Measurements from ENCODE around the gene CDK19.

CDK19 gene

DNA sequence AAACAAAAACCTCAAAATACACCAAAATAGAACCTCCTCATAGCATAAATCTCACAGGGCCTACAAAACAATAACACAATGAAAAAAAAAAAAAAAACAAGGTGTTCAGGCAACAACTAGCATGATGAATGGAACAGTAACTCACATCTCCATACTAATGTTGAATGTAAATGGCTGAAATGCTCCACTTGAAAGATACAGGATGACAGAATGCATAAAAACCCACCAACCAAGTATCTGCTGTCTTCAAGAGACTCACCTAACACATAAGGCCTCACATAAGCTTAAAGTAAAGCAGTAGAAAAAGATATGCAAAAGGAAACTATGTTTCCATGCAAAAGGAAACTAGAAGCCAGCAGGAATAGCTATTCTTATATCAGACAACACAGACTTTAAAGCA lies 121.3 kb downstream of the CDK19 start:
- H3F3A ChIP-seq (ENCODE audit: insufficient read depth, low read length): no peaks in the 10 kb centered on the region
- H3K4me1 ChIP-seq (ENCODE audit: low read length): no peaks in the 10 kb centered on the region
- H3K4me3 ChIP-seq (ENCODE audit: low read length): no peak overlapping the region
- no peaks in the 10 kb centered on the region for H3K79me2 ChIP-seq (ENCODE audit: low read length)
- H3K9me2 ChIP-seq (replicated peaks; ENCODE audit: insufficient read depth, low read length): no peaks in the 10 kb centered on the region
- no peaks in the 10 kb centered on the region for H4K20me1 ChIP-seq (ENCODE audit: insufficient read depth, low read length)
- no peak overlapping the region for H3K9ac ChIP-seq (ENCODE audit: low read length)
- H2AFZ ChIP-seq (ENCODE audit: low read length): no peak overlapping the region
- no peaks in the 10 kb centered on the region for H3K36me3 ChIP-seq (replicated peaks; ENCODE audit: insufficient read depth, low read length)
- H3K9me3 ChIP-seq (replicated peaks; ENCODE audit: insufficient read depth, low read length): no peaks in the 10 kb centered on the region
- TF ChIP-seq EZH2 (optimal IDR thresholded peaks at IDR 0.05; ENCODE audit: low read depth, low read length): no peak
- TF ChIP-seq, protein P1, sequence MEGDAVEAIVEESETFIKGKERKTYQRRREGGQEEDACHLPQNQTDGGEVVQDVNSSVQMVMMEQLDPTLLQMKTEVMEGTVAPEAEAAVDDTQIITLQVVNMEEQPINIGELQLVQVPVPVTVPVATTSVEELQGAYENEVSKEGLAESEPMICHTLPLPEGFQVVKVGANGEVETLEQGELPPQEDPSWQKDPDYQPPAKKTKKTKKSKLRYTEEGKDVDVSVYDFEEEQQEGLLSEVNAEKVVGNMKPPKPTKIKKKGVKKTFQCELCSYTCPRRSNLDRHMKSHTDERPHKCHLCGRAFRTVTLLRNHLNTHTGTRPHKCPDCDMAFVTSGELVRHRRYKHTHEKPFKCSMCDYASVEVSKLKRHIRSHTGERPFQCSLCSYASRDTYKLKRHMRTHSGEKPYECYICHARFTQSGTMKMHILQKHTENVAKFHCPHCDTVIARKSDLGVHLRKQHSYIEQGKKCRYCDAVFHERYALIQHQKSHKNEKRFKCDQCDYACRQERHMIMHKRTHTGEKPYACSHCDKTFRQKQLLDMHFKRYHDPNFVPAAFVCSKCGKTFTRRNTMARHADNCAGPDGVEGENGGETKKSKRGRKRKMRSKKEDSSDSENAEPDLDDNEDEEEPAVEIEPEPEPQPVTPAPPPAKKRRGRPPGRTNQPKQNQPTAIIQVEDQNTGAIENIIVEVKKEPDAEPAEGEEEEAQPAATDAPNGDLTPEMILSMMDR (IDR thresholded peaks at IDR 0.05; ENCODE audit: low read length): no peak
- no peak for TF ChIP-seq EZH2phosphoT487 (IDR thresholded peaks at IDR 0.05; ENCODE audit: low read length)
- DNase-seq: no peak
- H3K27me3 ChIP-seq (replicated peaks; ENCODE audit: insufficient read depth, low read length): no peaks in the 10 kb centered on the region
- no peak overlapping the region for H3K4me2 ChIP-seq (ENCODE audit: low read depth, low read length)
- H3K27ac ChIP-seq (ENCODE audit: low read length): no peak overlapping the region

DNA sequence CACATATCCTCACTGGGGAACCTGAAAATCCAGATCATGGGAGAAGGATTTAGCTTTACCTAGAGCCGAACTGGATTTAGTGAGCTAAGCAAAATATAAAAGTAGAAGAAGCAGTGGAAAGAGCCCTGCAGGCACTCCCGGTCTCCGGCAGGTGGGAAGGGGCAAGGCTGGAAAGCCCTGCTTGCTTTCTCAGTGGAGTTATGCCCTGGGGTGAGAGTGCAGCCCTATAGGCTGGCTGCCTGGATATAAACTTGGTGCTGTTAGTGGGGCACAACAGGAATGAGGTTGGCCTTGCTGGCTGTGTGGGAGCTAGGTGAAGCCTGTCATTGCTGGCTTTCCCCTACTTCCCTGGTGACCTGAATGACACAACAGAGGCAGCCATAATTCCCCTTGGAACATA lies 122.0 kb downstream of the CDK19 start:
- H2AFZ ChIP-seq (ENCODE audit: low read length): no peak overlapping the region
- H4K20me1 ChIP-seq (ENCODE audit: insufficient read depth, low read length): no peaks in the 10 kb centered on the region
- H3K36me3 ChIP-seq (replicated peaks; ENCODE audit: insufficient read depth, low read length): no peaks in the 10 kb centered on the region
- DNase-seq: no peak
- no peaks in the 10 kb centered on the region for H3K9me2 ChIP-seq (replicated peaks; ENCODE audit: insufficient read depth, low read length)
- no peaks in the 10 kb centered on the region for H3K79me2 ChIP-seq (ENCODE audit: low read length)
- no peak overlapping the region for H3K9ac ChIP-seq (ENCODE audit: low read length)
- H3K27ac ChIP-seq (ENCODE audit: low read length): no peak overlapping the region
- H3K9me3 ChIP-seq (replicated peaks; ENCODE audit: insufficient read depth, low read length): no peaks in the 10 kb centered on the region
- H3K4me3 ChIP-seq (ENCODE audit: low read length): no peak overlapping the region
- TF ChIP-seq, protein P1 (IDR thresholded peaks at IDR 0.05; ENCODE audit: low read length): no peak
- TF ChIP-seq EZH2phosphoT487 (IDR thresholded peaks at IDR 0.05; ENCODE audit: low read length) (no peak), EZH2 (optimal IDR thresholded peaks at IDR 0.05; ENCODE audit: low read depth, low read length) (no peak)
- no peaks in the 10 kb centered on the region for H3K4me1 ChIP-seq (ENCODE audit: low read length)
- H3F3A ChIP-seq (ENCODE audit: insufficient read depth, low read length): no peaks in the 10 kb centered on the region
- no peak overlapping the region for H3K4me2 ChIP-seq (ENCODE audit: low read depth, low read length)
- no peaks in the 10 kb centered on the region for H3K27me3 ChIP-seq (replicated peaks; ENCODE audit: insufficient read depth, low read length)

DNA sequence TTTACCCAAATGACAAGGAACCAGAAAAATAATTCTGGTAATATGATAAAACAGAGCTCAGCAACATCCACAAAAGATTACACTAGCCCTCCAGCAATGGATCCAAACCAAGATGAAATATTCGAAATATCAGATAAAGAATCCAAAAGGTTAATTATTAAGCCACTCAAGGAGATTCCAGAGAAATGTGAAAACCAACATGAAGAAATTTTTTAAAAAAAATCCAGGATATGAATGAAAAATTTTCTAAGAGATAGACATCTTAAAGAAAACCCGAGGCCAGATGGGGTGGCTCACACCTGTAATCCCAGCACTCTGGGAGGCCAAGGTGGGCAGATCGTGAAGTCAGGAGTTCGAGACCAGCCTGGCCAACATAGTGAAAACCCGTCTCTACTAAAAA lies 124.4 kb downstream of the CDK19 start:
- Histone ChIP-seq H3F3A (ENCODE audit: insufficient read depth, low read length) (no peaks in the 10 kb centered on the region), H2AFZ (ENCODE audit: low read length) (no peak overlapping the region), H3K27me3 (replicated peaks; ENCODE audit: insufficient read depth, low read length) (no peaks in the 10 kb centered on the region), H3K36me3 (replicated peaks; ENCODE audit: insufficient read depth, low read length) (no peaks in the 10 kb centered on the region), H3K27ac (ENCODE audit: low read length) (no peak overlapping the region), H3K4me1 (ENCODE audit: low read length) (no peaks in the 10 kb centered on the region), H3K4me3 (ENCODE audit: low read length) (no peak overlapping the region), H3K9me3 (replicated peaks; ENCODE audit: insufficient read depth, low read length) (no peaks in the 10 kb centered on the region), H3K9me2 (replicated peaks; ENCODE audit: insufficient read depth, low read length) (no peaks in the 10 kb centered on the region), H3K4me2 (ENCODE audit: low read depth, low read length) (no peak overlapping the region), H3K79me2 (ENCODE audit: low read length) (no peaks in the 10 kb centered on the region), H3K9ac (ENCODE audit: low read length) (no peak overlapping the region), H4K20me1 (ENCODE audit: insufficient read depth, low read length) (no peaks in the 10 kb centered on the region)
- no peak for DNase-seq
- TF ChIP-seq EZH2phosphoT487 (IDR thresholded peaks at IDR 0.05; ENCODE audit: low read length): no peak
- no peak for TF ChIP-seq EZH2 (optimal IDR thresholded peaks at IDR 0.05; ENCODE audit: low read depth, low read length)
- TF ChIP-seq, protein P1 (IDR thresholded peaks at IDR 0.05; ENCODE audit: low read length): no peak

All from MM.1S (cell line).